ENCODE measurements around the gene WASF2.
"Not testable (repeated sequence)": the region's sequence is repeated elsewhere in the genome, so short reads cannot be mapped to it uniquely, and the experiment has no call there.

WASF2 gene

DNA sequence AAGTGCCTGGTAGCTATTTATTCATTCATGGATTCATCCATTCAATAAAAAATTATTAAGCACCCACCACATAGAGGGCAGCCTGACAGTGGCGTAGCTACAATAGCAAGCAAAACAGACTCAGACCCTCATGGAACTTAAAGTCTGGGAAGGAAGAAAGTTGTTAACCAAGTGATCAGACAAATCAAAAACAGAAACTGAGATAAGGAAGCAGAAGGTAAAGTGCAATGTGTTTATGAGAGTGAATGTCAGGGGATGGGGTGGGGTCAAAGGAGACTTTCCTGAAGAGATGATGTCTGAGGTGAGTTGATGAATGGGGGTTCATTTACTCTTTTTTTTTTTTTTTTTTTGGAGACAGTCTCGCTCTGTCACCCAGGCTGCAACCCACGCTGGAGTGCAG is 2.8 kb upstream of the WASF2 start:
- DNase-seq, result no peak

DNA sequence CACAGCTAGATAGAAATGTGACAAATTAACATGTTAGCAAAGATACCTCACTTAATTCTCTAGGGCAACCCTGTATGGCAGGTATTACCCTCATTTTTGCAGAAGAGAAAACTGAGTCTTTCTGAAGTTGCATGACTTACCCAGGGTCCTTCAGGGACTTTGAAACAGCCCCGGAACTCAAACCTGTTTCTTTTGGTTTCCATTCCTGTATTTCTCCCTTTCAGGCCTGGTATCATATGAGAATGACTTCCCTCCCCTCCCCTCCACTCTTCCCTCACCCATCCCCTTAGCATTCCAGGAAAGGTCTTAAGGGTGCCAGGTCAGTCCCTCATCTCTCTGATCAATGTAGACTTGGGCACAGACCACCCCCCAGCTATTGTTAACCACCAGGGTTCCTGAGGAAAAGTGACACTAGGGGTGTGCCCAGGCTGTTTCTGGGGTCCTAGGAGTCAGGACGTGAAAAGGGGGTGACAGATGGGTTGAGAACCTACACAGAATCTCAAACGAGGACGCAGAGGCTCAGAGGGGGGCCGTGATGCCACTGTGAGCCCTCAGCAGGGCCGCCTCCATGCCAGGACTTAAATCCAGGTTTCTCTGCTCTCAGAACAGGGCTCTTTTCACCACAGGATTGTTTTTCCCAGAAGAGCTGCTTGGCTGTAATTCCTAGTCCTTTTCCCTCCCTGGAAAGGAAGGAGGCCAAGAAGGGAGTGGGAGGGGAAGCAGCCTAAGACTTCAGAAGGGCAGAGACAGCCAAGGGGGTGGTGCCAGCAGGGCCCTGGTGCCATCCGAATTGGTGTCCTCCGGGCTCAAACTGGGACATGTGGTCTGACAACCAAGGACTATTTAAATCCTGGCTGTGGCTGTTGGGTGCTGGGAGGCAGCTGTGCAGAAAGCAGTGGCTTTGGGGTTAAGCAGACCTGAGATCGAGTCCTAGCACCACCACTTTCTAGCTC is 2.1 kb upstream of the WASF2 start:
- DNase-seq, result no peak

DNA sequence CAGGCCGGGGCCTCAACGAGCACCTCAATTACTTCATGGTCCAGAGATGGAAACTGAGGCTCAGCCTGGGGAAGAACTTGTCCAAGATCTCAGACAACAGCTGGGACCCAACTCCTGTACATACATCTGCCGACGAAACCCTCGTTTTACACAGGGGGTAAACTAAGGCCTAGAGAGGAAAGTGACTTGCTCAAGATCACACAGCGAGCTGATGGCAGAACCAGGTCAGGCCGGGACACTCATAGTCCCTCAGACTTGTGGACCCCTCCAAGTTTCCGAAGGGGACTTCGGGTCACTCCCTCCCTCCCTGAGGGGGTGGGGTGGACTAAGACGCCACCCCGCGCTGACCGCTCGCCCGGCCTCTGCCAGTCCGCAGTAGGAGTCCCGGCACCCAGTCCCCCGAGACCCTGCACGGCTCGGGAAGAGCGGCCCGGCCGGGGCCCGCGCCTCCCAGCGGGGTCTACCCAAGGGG is 430 bp downstream of the WASF2 start:
- no peak for DNase-seq

DNA sequence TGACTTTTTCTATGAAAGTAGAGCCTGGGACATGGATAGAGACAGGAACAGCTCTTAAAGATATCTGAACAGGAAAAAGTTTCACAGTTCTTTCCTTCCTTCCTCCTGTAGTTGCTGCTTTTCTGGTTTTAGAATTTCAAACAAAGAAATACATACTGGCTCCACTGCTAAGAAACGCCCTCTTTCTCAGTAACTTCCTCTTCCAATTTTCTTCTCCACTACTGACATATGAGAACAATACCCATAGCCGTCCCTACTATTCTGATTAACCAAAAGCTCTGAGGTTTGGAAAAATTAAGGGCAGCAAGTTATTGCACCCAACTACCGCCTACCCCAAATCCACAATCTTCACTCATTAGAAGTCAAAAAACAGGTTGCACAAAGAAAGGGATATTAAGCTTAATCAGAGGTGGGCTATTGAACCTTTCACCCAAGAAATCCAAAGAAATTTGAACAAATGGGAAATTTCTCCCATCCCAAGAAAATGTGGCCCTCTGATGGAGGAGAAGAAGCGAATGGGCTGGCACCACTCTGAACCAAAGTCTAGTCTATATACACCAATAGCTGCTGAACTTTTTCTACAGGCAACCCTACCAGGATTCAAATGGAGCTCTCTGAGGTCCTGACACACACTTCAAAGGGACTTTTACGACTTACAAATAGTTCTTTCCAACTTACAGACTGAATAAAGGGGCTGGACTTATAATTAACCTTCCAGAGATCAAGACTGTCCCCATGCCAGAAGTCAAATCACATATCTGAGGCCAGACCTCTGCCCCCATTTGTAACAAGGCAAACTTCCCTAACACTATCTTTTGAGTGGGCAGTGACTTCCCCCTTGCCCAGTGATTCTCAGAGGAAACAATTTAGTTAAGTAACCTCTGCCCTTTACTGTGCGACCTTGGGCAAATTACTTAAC is 1.7 kb downstream of the WASF2 start:
- no peak for DNase-seq

DNA sequence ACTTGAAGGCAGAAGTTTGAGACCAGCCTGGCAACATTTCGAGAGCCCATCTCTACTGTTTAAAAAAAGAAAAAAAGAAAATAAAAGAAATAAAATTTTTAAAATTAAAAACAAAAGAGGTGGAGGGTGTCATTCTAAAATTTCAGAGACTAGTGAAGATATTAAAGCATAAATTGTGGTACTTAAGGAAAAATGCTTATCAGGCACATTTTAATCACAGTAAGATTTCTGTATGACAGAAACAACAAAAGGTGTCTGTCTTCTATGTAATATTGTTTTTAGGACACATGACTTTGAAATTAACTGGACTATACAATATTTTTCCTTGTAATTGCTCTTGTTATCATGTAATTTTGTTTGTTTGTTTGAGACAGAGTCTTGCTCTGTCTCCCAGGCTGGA is 4.6 kb downstream of the WASF2 start:
- DNase-seq, result no peak

DNA sequence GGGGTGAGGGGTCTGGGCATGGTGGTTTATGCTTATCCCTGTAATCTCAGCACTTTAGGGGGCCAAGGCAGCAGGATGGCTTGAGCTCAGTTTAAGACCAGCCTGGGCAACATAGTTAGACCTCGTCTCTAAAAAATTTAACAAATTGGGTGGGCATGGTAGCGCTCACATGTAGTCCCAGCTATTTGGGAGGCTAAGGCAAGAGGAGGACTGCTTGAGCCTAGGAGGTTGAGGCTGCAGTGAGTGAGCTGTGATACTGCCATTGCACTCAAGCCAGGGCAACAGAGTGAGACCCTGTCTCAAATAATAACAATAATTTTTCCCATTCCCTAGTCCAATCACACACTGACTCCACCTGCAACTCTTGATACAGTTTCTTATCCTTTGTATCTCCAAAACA is 6.3 kb downstream of the WASF2 start:
- DNase-seq, result no peak

DNA sequence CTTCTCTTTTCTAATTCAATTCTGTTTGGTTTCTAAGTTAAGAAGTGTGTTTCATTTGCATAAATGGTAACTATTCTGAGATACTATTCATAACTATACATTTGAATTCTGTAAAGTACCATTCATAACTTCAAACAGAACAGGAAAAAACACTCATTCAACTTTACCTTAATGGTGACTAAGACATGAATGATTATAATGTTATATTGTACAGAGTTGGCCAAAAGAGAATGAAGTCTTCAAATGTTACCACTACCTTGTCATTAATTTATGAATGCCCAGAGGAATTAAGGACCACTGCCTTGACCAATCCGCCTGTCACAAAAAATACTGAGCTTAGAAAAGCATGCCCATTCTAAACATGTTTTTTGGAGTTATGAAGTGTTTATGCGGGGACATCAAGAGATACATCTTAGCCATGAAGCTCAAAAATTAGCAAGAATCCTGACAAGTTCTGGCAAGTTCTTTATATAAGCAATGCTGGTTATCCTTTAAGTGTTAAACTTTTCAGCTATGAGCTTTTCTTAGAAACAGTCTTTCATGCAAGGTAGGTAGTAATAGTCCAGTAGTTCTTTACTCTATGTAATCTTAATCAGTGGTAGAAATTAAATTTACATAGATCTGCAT is 7.9 kb downstream of the WASF2 start:
- no peak for DNase-seq

DNA sequence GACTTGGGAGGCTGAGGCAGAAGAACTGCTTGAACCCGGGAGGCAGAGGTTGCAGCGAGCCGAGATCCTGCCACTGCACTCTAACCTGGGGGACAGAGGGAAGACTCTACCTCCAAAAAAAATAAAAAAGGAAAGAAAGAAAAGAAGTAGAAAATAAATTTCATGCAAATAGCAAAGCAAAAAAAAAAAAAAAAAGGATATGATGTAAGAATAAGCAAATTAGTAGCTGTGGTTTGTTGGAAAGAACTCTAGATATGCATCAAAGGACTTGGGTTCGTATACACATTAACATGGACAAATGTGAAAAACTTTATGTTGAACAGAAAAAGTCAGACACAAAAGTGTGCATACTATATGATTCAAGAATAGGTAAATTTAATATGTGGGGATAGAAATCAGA is 11.9 kb downstream of the WASF2 start:
- no peak for DNase-seq

DNA sequence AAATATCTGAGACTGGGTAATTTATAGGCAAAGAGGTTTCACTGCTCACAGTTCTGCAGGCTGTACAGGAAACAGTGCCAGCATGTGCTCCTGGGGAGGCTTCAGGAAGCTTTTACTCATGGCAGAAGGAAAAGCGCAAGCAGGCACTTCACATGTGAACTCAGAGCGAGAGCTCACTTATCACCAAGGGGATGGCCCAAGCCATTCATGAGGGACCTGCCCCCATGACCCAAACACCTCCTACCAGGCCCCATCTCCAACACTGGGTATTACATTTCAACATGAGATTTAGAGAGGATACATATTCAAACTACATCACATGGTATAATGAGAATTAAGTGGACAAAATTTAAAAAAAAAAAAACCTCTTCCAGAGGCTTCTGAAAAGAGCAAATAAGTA is 13.7 kb downstream of the WASF2 start:
- DNase-seq, result no peak

DNA sequence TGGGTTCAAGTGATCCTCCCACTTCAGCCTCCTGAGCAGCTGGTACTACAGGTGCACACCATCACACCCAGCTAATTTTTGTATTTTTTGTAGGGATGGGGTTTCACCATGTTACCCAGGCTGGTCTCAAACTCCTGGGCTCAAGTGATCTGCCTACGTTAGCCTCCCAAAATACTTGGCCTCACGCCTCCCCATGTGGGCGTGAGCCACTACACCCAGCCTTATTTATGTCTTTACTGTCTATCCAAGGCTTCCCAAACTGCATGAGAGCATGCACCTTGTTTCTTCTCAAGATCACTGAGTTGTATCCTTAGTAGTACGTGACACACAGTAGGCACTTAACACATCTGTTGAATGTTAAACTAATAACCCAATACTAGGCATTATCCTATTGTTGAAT is 14.2 kb downstream of the WASF2 start:
- DNase-seq, result no peak

DNA sequence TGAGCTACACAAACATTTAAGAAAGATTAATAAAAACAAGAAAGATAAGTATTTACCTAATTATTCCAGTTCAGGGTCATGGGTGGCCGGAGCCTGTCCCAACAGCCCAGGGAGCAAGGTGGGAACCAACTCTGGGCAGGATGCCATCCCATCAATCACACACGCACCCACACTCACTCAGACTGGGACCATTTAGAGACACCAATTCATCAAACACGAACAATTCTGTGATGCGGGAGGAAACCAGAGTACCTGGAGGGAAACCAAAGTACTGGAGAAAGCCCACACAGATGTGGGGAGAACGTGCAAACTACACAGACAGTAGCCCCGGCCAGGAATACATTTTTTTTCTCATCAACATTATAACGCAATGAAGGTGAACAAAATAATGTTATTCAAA is 16.2 kb downstream of the WASF2 start:
- DNase-seq, result peak; percentile 24

DNA sequence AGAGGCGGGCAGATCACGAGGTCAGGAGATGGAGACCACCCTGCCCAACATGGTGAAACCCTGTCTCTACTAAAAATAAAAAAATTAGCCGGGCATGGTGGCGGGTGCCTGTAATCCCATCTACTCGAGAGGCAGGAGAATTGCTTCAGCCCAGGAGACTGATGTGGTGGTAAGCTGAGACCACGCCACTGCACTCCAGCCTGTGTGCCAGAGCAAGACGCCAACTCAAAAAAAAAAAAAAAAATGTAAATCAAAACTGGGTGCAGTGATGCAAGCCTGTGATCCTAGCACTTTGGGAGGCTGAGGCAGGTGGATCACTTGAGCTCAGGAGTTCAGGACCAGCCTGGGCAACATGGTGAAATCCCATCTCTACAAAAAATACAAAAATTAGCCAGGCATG is 17.9 kb downstream of the WASF2 start:
- DNase-seq, result not testable (repeated sequence)

DNA sequence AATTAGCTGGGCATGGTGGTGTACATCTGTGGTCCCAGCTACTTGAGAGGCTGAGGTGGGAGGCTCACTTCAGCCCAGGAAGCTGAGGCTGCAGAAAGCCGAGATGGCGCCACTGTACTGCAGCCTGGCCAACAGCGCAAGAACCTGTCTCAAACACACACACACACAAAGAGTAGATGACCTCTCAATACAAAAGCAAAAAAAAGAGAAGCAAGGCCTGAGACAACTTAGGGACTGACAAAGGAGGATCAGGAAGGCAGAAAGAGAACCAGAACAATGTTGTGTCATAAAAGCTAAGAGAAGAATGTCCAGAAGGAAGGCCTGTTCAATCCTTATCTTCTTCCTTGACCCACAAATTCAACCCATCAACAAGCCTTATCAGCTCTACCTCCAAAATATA is 18.5 kb downstream of the WASF2 start:
- DNase-seq, result no peak

DNA sequence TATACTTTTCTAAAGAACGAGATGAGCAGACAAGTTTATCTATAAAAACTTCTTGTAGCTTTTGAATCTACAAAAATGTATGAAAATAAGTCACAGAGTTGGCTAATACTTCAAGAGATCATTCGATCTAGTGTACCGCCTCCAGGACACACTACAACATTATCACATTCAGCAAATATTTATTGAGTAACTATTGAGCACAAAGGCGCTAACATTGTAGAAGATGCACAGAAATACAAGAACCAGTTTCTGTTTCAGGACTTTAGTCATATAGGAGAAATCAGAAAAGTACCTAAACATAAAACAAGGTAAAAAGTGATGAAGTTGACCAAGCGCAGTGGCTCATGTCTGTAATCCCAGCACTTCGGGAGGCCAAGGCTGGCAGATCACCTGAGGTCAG is 20.6 kb downstream of the WASF2 start:
- no peak for DNase-seq

DNA sequence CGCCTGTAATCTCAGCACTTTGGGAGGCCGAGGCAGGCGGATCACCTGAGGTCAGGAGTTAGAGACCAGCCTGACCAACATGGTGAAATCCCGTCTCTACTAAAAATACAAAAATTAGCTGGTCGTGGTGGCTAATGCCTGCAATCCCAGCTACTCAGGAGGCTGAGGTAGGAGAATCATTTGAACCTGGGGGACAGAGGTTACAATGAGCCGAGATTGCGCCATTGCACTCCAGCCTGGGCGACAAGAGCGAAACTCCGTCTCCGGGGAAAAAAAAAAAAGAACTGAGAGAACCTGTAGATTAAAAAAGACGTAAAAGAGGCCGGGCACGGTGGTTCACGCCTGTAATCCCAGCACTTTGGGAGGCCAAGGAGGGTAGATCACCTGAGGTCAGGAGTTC is 21.6 kb downstream of the WASF2 start:
- DNase-seq, result not testable (repeated sequence)

DNA sequence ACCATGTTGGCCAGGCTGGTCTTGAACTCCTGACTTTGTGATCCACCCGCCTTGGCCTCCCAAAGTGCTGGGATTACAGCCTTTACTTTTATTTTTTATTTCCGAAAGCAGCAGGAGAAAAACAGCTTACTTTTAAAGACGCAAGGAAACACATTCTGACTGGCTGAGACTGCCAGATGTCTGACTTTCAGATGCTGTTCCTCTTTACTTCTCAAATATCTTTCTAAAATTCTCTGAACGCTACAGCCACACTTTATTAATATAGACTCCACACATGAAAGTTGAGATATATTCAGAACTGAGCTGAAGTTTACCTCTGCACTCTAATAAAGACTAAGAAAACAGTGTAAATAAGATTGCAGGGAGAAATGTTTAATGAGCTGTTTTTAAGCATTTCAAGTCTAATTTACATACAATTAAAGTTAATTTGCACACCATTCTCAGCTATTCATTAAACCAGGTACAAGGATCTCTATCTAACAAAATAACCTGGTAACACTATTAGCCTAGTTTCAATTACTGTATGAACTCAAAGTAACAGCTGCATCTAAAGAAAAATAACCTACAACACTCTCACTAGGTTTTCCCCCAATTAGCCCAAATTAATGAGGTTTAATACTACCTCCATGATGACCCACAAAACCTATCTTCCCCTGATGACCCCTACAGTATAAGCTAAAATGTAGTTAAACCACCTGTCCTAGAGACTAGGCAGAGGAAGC is 24.9 kb downstream of the WASF2 start:
- DNase-seq, result no peak

DNA sequence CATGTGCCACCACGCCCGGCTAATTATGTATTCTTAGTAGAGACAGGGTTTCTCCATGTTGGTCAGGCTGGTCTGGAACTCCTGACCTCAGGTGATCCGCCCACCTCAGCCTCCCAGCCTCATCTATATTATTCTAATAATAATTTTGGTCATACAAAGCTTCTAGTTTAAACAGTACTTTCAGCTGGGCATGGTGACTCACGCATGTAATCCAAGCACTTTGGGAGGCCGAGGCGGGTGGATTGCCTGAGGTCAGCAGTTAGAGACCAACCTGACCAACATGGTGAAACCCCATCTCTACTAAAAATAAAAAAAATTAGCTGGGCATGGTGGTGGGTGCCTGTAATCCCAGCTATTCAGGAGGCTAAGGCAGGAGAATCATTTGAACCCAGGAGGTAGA is 26.1 kb downstream of the WASF2 start:
- not testable (repeated sequence) for DNase-seq

DNA sequence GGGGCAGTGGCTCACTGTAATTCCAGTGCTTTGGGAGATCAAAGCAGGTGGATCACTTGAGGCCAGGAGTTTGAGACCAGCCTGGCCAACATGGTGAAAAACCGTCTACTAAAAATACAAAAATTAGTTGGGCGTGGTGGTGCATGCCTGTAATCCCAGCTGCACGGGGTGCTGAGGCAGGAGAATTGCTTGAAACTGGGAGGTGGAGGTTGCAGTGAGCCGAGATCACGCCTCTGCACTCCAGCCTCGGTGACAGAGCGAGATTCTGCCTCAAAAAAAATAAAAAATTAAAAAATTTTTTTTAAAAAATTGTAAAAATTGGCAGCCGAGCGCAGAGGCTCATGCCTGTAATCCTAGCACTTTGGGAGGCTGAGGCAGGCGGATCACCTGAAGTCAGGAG is 31.4 kb downstream of the WASF2 start:
- DNase-seq, result not testable (repeated sequence)

DNA sequence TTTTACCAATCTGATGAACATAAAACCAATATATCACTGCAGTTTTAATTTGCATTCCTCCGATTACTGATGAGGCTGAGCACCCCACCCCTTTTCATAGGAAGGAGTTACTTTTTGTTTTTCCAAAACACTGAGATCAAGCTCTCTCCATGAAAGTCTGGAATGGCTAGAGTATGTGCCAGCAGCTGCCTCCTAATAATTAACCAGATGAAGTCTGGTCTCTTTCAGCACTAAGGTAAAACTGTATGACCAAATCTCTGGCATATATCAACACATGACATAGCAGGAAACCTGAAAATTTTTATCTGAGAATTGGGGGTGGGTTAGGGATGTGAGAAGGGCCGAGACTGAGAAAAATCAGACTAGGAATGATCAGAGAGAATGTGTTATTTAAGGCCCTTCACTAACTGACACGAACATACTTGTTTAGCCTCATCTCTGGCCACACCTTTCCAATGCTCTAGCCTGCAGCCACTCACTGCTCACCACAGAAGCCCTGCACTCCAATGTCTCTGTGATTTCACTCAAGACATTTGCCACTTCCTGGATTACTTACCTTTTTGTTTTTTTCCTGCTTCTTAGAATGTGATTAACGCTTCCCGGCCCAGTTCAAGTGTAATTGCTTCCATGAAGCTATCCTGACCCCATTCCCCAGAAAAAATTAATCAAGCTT is 34.7 kb downstream of the WASF2 start:
- DNase-seq, result peak; percentile 59

DNA sequence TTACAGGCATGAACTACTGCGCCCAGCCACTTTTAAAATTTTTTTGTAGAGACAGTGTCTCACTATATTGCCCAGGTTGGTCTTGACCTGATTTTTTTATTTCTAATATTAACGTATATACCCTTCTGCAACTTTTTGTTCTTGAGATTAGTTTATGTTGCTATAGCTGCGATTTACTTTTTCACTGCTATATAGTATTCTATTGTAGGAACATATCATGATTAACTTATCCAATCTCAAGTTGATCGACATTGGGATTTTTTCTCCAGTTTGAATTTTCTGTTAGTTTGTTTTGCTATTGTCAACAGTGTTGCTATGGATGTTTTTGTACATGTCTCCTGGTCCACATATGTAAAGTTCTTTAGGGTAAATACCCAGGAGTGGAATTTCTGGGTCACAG is 35.4 kb downstream of the WASF2 start:
- no peak for DNase-seq

DNA sequence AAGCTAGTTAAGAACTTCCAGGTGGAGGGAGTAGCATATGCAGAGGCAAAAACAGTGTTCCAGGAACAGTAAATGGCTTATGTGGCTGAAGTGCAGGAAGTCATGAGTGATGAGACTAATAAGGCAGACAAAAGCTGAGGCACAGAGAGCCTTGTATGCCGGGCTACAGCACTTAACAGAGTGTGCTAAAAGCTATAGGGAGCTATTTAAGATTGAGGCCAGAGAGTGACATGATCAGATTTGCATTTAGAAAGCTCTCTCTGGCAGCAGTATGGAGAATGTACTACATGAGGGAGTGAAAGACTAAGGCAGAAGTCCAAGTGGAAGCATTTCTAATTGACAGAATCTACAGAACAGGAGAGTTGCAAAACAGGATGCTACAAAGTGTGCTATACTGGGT is 38.6 kb downstream of the WASF2 start:
- peak; percentile 15 for DNase-seq

DNA sequence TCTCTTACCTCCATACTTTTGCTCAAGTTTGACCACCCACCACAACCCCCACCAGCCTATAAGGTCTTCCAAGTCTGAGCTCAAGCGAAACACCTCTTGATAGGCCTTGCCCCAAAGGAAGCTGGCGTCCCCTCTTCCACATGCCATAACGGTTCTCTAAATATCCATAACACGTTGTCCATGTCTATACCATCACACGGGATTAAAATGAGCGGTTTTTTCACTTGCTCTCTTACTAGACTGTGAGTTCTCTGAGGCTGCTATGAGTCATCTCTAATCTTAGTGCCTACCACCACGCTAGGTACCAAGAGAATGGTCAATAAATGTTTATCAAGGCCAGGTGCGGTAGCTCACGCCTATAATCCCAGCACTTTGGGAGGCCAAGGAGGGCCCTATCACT is 41.0 kb downstream of the WASF2 start:
- no peak for DNase-seq

Measured in CD4-positive, alpha-beta T cell treated with Interleukin-17A for 4 hours (primary cell).